ENCODE results near the gene USB1.
"Not testable (repeated sequence)": the region's sequence is repeated elsewhere in the genome, so short reads cannot be mapped to it uniquely, and the experiment has no call there.

USB1 gene

DNA sequence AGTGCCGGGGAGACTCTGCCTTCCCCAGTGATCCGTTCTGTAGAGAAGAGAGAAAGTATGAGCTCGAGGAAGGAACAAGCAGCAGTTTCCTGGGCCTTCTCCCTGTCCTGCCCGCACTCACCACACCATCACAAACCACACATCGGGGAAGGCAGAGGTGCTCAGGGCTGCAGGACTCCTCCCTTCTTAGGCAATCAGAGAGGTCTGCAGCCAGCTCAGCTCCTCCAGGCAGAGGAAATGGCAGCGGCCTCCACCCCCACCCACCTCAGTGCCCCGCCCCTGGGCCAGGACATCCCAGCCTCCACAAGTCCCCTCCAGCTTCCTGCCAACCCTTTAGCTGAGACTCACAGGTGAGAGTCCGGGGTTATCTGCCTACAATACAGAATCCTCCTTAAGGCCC is 2.7 kb upstream of the USB1 start:
- TF ChIP-seq SPI1 (IDR thresholded peaks at IDR 0.05; ENCODE audit: low read depth, low read length) (no peak), TAF1 (IDR thresholded peaks at IDR 0.05; ENCODE audit: low read depth, low read length) (no peak), POU2F2 (IDR thresholded peaks at IDR 0.05; ENCODE audit: low read depth, low read length) (no peak), POLR2A (IDR thresholded peaks at IDR 0.05; ENCODE audit: low read depth, low read length) (no peak), PAX5 (IDR thresholded peaks at IDR 0.05; ENCODE audit: insufficient read depth, low read length, severe bottlenecking) (no peak)
- FAIRE-seq: no peak
- DNase-seq (ENCODE audit: insufficient read length, low spot score): no peak

GRCh38 chr16:57998992-57999365 is 2.2 kb upstream of the USB1 start:
- FAIRE-seq: no peak
- DNase-seq (ENCODE audit: insufficient read length, low spot score): no peak
- TF ChIP-seq POLR2AphosphoS5 (IDR thresholded peaks at IDR 0.05; ENCODE audit: low read depth, low read length): no peak
- no peak for TF ChIP-seq SPI1 (IDR thresholded peaks at IDR 0.05; ENCODE audit: low read depth, low read length)
- TF ChIP-seq PAX5 (IDR thresholded peaks at IDR 0.05; ENCODE audit: insufficient read depth, low read length, severe bottlenecking): no peak
- TF ChIP-seq TAF1 (IDR thresholded peaks at IDR 0.05; ENCODE audit: low read depth, low read length): no peak
- no peak for TF ChIP-seq POLR2A (IDR thresholded peaks at IDR 0.05; ENCODE audit: low read depth, low read length)
- no peak for TF ChIP-seq POU2F2 (IDR thresholded peaks at IDR 0.05; ENCODE audit: low read depth, low read length)

DNA sequence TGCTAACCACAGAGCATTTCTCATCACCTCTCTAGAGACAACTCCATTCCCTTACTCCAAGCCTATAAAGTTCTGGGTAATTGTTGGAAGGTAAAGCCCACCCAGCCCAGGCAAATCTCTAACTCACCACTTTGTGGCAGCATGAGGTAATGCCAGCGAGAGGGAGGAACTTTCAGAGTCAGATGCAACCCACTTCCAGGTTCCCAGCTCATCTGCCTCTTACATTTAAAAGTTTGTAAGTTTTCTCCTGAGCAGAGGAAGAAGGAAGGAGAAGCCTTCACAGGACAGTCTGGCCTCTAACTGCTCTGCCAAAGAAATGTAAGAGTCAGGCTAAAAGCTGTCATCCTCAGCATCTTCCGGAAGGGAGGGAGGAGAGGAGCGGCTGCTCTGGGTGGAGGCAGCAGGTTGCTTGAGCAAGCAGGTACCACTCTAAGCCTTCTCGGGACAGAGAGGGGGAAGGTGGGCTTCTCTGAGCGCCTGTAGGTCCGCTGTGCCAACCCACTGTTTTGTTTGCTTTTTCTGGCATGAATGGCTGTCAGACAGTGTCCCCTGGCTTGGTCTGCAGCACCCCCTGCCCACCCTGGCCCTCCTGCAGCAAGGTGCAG is 1.7 kb upstream of the USB1 start:
- FAIRE-seq (peak; percentile 64), DNase-seq (ENCODE audit: insufficient read length, low spot score) (peak; percentile 52)
- TF ChIP-seq TAF1 (IDR thresholded peaks at IDR 0.05; ENCODE audit: low read depth, low read length) (no peak), POLR2AphosphoS5 (IDR thresholded peaks at IDR 0.05; ENCODE audit: low read depth, low read length) (no peak), SPI1 (IDR thresholded peaks at IDR 0.05; ENCODE audit: low read depth, low read length) (no peak), PAX5 (IDR thresholded peaks at IDR 0.05; ENCODE audit: insufficient read depth, low read length, severe bottlenecking) (no peak), POU2F2 (IDR thresholded peaks at IDR 0.05; ENCODE audit: low read depth, low read length) (no peak), POLR2A (IDR thresholded peaks at IDR 0.05; ENCODE audit: low read depth, low read length) (no peak)

DNA sequence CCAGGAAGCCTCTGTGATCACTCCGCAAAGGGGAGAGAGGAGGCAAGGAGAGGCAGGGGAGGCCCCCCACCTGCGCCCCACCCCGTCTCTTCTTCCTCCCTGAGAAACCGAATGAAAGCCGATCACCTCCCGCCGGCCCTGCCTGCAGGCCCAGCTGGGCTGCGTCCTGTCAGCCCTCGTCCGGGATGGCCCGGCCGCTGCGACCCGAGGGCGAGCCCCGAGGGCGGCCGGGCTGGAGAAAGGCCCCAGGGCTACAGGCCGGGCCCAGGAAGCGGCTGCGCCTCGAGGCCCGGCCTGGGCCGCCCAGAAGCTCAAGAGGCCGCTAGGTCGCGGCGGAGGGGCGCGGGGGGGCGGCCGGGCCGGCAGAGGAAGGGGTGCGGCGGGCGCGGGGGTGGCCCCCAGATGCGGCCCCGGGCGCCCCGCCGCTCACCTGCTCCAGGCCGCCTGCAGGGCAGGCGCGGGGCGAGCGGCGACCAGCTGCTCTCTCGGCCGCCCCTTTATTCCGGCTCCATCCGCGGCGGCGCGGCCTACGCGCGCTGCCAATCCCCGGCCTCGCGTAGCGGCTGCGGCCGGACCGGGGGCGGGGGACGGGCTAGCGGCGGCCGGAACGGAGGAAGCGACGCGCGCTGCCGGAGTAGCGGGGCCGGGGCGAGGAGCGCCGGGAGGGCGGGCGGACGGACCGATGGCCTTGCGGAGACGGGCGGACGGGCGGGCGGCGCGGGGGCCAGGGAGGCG is 1.1 kb upstream of the USB1 start, which contains the start of gene ZNF319:
Gene ZNF319 (minus strand): TSS at position 702 of the 735 bp plus-strand sequence. CDS start 2,407 bp downstream, outside the sequence.
- no peak for FAIRE-seq
- DNase-seq (ENCODE audit: insufficient read length, low spot score): peak; percentile 38
- TF ChIP-seq POLR2AphosphoS5 (IDR thresholded peaks at IDR 0.05; ENCODE audit: low read depth, low read length) (no peak), POLR2A (IDR thresholded peaks at IDR 0.05; ENCODE audit: low read depth, low read length) (no peak), TAF1 (IDR thresholded peaks at IDR 0.05; ENCODE audit: low read depth, low read length) (no peak), PAX5 (IDR thresholded peaks at IDR 0.05; ENCODE audit: insufficient read depth, low read length, severe bottlenecking) (no peak), POU2F2 (IDR thresholded peaks at IDR 0.05; ENCODE audit: low read depth, low read length) (no peak), SPI1 (IDR thresholded peaks at IDR 0.05; ENCODE audit: low read depth, low read length) (no peak)

- DNase-seq (ENCODE audit: insufficient read length, low spot score) (no peak), FAIRE-seq (peak; percentile 71)
- TF ChIP-seq POLR2A (IDR thresholded peaks at IDR 0.05; ENCODE audit: low read depth, low read length): no peak
- TF ChIP-seq TAF1 (IDR thresholded peaks at IDR 0.05; ENCODE audit: low read depth, low read length): no peak
- no peak for TF ChIP-seq PAX5 (IDR thresholded peaks at IDR 0.05; ENCODE audit: insufficient read depth, low read length, severe bottlenecking)
- no peak for TF ChIP-seq POU2F2 (IDR thresholded peaks at IDR 0.05; ENCODE audit: low read depth, low read length)
- TF ChIP-seq POLR2AphosphoS5 (IDR thresholded peaks at IDR 0.05; ENCODE audit: low read depth, low read length): no peak
- no peak for TF ChIP-seq SPI1 (IDR thresholded peaks at IDR 0.05; ENCODE audit: low read depth, low read length)
These were observed 691 bp downstream of the USB1 start for GRCh38 chr16:58001781-58002415.

- DNase-seq (ENCODE audit: insufficient read length, low spot score) (no peak), FAIRE-seq (no peak)
- TF ChIP-seq PAX5 (IDR thresholded peaks at IDR 0.05; ENCODE audit: insufficient read depth, low read length, severe bottlenecking): no peak
- no peak for TF ChIP-seq TAF1 (IDR thresholded peaks at IDR 0.05; ENCODE audit: low read depth, low read length)
- TF ChIP-seq POLR2A (IDR thresholded peaks at IDR 0.05; ENCODE audit: low read depth, low read length): no peak
- no peak for TF ChIP-seq POLR2AphosphoS5 (IDR thresholded peaks at IDR 0.05; ENCODE audit: low read depth, low read length)
- TF ChIP-seq SPI1 (IDR thresholded peaks at IDR 0.05; ENCODE audit: low read depth, low read length): no peak
These were observed 1.2 kb downstream of the USB1 start for GRCh38 chr16:58002416-58002800.

DNA sequence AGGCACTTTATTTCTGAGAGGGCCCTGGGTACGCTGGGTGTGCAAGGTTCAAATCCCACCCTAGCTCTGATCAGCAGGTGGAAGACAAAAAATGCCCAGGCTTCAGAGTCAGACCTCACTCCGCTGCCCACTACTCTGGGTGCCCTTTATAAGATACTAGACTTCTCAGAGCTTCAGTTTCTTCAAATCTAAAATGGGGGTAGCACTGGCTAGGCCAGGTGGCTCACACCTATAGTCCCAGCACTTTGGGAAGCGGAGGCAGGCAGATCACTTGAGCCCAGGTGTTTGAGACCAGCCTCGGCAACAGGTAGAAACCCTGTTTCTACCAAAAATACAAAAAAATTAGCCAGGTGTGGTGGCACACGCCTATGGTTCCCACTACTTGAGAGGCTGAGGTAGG is 1.7 kb downstream of the USB1 start:
- DNase-seq (ENCODE audit: insufficient read length, low spot score): no peak
- TF ChIP-seq POLR2A (IDR thresholded peaks at IDR 0.05; ENCODE audit: low read depth, low read length) (no peak), PAX5 (IDR thresholded peaks at IDR 0.05; ENCODE audit: insufficient read depth, low read length, severe bottlenecking) (no peak), SPI1 (IDR thresholded peaks at IDR 0.05; ENCODE audit: low read depth, low read length) (no peak), POLR2AphosphoS5 (IDR thresholded peaks at IDR 0.05; ENCODE audit: low read depth, low read length) (no peak), TAF1 (IDR thresholded peaks at IDR 0.05; ENCODE audit: low read depth, low read length) (no peak), POU2F2 (IDR thresholded peaks at IDR 0.05; ENCODE audit: low read depth, low read length) (no peak)
- no peak for FAIRE-seq

DNA sequence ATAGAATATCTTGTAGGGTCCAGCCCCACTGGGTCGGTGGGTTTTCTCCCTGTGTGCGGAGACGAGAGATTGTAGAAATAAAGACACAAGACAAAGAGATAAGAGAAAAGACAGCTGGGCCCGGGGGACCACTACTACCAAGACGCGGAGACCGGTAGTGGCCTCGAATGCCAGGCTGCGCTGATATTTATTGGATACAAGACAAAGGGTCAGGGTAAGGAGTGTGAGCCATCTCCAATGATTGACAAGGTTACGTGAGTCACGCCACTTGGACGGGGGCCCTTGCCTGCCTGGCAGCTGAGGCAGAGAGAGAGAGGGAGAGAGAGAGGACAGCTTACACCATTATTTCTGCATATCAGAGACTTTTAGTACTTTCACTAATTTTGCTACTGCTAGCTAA is 3.5 kb downstream of the USB1 start:
- not testable (repeated sequence) for DNase-seq (ENCODE audit: insufficient read length, low spot score)

GRCh38 chr16:58009856-58010416 is 8.7 kb downstream of the USB1 start:
- TF ChIP-seq PAX5 (IDR thresholded peaks at IDR 0.05; ENCODE audit: insufficient read depth, low read length, severe bottlenecking) (no peak), TAF1 (IDR thresholded peaks at IDR 0.05; ENCODE audit: low read depth, low read length) (no peak), POLR2AphosphoS5 (IDR thresholded peaks at IDR 0.05; ENCODE audit: low read depth, low read length) (no peak), SPI1 (IDR thresholded peaks at IDR 0.05; ENCODE audit: low read depth, low read length) (no peak), POU2F2 (IDR thresholded peaks at IDR 0.05; ENCODE audit: low read depth, low read length) (no peak), POLR2A (IDR thresholded peaks at IDR 0.05; ENCODE audit: low read depth, low read length) (no peak)
- FAIRE-seq (no peak), DNase-seq (ENCODE audit: insufficient read length, low spot score) (no peak)

More for the DNA sequence above, 3.5 kb downstream of the USB1 start:
- not testable (repeated sequence) for FAIRE-seq
